Mammary epithelial cell (primary cell): ENCODE results near the gene BCL2L15.

Experiments used
- CTCF ChIP-seq, 2 donors: IDR thresholded peaks in 1 of 2; conservative IDR thresholded peaks in 1 of 2; 2 replicates each; pipeline ENCODE4 v1.5.1; 2011 to 2012; ENCODE audit warnings: inconsistent platforms in 2 of 2, low read length in 2 of 2, mild to moderate bottlenecking in 2 of 2, control low read depth in 1 of 2, low read depth in 1 of 2; ENCODE audit not compliant: insufficient read depth in 1 of 2; ENCODE audit errors: extremely low read depth in 1 of 2
- EZH2 ChIP-seq: IDR thresholded peaks from 2 replicates; pipeline ENCODE4 v1.6.1; 2012; ENCODE audit warnings: low read length, inconsistent platforms, borderline replicate concordance

- TF ChIP-seq CTCF (conservative IDR thresholded peaks at IDR 0.05 in 1 of 2, IDR thresholded peaks at IDR 0.05 in 1 of 2; ENCODE audit: extremely low read depth in 1 of 2, insufficient read depth in 1 of 2, low read depth in 1 of 2, low read length in 2 of 2): no peak
- no peak for TF ChIP-seq EZH2
These were observed 31.6 kb downstream of the BCL2L15 start for GRCh38 chr1:113855630-113856400.
